ENCODE measurements around the gene PLCZ1.
"Not testable (repeated sequence)": the region's sequence is repeated elsewhere in the genome, so short reads cannot be mapped to it uniquely, and the experiment has no call there.

- TF ChIP-seq CTCF, POLR2A (IDR thresholded peaks at IDR 0.05): not testable (repeated sequence)
These were observed 43.8 kb downstream of the PLCZ1 start for GRCh38 chr12:18693986-18694385.
